HG03196 (cell line): ENCODE results near the gene IFRD2.
"Not testable (repeated sequence)": the region's sequence is repeated elsewhere in the genome, so short reads cannot be mapped to it uniquely, and the experiment has no call there.

ENCODE experiments used
- ATAC-seq: cut with Tn5 transposase; IDR thresholded peaks from one replicate; pipeline ENCODE4 v1.9.1; 2021; ENCODE audit not compliant: unreplicated experiment

Gene IFRD2

GRCh38 chr3:50324351-50325112 is 32.3 kb upstream of the IFRD2 start:
- ATAC-seq, result no peak

DNA sequence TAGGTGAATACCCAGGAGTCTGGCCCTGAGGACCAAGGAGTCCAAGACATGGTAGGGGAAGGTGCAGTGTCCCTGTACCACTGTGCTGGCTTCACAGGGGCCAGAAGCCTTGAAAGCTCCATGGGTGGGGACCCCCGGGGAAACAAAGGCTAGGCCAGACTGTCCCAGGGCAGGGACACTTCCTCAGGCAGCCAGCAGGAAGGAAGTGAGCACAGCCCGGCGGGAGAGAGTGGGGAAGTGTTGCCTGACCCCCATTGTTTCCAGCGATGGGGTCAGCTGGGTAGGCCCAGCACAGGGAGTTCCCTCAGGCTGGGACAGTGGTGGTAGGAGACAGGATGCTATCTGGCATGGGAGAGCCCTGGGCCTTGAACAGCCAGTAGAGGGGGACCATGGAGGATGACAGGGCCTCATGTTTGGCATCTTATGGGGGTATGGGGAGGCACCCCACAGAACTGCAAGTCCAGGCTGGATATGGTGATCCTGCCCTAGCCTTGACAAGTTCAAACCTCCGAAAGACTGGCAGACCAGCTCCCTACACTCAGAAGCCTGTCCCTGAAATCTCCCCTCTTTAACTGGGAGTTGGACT is 31.5 kb upstream of the IFRD2 start:
- no peak for ATAC-seq

DNA sequence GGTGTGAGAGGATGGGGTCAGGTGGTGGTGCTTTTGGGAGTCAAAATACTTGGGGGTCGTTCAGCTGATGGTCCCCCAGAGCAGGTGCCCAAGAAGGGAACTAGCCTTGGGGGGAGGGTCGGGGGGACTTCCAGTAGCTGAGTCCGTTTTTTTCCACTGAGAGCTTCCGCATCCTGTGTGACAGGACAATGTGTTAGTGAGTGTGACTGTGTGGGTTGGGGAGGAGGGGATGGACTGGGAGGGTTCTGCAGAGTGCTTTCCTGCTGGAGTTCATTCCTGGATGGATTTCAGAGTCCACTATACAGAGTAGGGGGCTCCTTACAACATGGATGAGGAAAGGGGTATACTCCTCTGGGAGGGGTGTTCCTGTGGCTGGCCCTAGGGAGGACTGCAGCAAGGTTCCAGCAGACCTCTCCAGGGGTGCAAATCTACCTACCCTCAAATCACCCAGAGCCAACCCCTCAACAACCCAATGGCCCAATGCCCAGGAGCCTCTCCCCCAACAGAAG is 30.9 kb upstream of the IFRD2 start:
- ATAC-seq, result no peak

DNA sequence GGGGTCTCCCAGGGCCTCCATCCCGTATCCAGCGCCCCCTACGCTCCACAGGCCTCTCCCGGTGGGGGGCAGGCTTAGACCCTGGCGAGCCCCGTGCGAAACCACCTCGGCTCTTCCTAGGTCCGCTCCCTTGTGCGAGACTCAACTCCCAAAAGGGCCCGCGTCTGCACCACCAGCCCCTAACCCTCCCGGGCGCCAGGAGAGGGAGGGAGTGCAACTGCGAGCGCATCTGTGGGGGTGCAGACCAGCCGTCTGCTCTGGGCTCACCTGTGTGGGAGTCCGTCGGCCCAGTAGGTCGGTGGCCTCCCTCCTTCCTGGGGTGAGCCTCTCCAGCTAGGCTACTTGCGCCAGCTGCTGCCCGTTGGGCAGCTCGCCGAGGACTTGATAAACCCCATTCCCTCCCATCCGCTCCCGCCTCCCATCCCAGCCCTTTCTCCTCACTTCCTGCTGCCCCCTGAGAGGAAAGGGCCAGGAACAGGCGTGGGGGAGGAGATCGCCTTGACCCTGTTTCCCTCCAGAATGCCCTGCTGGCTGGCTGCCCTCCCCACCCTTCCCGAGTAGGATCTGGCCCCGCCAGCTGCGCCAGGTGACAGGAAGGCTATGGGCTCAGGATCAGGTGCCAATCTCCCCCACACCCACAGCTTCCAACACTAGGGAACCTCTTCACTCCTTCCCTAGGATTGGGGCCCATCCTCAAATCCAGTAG is 30.3 kb upstream of the IFRD2 start, which contains the start of gene HYAL2:
Gene HYAL2, minus strand, starts transcription at position 360 of the 706 bp plus-strand sequence. CDS start 2,256 bp downstream, outside the sequence.
- ATAC-seq, result no peak

DNA sequence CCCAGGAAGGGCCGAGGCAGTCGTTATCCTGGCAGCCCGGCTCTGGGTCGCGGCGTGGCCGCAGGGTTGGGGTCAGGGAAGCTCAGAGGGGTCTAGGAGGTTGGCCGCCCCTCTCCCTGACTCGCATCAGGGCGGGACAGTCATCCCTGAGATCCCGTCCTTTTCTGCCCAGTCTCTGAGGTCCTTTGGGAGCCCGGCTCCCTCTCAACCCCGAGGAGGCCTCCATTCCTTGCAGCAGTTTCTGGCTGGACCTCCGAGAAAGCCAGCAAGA is 29.8 kb upstream of the IFRD2 start:
- no peak for ATAC-seq

DNA sequence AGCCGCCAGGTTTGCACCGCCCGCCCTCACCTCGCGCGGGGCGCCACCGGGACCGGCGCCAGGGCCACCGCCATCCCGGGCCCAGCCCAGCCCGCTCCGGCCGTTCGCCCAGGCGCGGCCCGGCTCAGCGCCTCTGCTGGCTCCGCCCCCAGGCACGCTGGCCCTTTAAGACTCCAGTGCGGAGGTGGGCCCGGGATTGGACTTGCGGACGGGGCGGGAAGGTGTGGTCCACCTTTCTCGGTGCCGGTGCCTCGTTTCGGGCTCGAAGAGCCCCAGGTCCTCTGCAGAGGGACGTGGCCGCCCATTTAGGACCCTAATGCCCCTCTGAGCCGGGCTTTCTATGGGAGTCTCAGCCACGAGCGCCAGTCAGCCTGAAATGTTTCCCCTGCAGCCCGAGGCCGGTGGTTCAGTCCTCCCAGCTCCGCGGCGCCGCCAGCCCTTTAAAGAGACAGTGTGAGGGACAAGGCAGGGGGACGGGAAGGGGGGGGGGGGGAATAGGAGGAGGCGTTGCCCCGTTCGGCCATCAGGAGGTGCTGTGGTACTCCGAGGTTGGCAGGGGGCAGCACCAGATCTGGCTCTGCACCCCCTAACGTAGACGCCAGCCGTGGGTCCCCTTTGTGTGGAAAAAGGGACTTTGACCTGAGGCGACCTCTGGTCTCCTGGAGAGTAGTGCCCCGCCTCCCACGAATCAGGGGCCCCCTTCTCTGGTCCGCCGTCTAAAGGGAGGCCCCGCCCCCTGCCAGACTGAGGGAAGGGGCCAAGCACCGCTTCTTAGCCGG is 29.3 kb upstream of the IFRD2 start:
- ATAC-seq, result peak; percentile 72

GRCh38 chr3:50320853-50321335 is 28.7 kb upstream of the IFRD2 start:
- peak; percentile 40 for ATAC-seq

- no peak for ATAC-seq
Measured at GRCh38 chr3:50319894-50320625, 27.8 kb upstream of the IFRD2 start.

- ATAC-seq, result no peak
Measured at GRCh38 chr3:50319181-50319893, 27.1 kb upstream of the IFRD2 start.

DNA sequence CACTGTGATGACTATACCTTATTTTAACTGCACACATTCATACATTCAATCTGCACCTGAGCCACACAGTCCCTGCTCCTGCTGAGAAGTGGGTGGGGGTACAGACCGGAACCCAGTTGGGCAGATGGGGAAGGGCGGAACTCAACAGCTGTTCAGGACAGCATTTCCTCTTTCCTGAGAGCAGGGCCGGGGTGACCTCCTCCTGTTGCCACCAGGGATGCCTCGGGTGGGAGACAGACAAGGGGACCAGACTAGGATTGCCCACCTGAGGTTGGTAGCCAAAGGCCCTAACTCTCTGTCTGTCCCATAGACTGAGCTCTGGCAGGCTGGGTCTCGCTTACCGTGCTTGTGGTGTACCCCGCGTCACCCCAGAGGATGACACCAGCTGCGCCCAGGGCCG is 26.4 kb upstream of the IFRD2 start:
- no peak for ATAC-seq

DNA sequence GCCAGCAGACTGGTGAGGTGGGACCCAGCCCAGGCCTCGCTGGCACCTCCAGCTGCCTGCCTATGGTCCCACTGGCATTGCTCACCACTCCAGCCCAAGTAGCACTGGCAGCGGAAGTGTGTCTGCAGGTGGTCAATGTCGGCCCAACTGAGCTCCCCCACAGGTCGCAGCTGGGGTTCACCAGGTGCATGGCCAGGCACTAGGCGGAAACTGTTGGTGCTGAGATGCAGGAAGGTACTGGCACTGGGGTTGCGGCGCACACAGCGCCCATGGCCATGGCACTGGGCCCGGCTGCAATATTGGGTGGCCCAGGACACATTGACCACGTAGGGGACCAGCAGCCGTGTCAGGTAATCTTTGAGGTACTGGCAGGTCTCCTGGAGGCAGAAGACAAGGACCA is 25.9 kb upstream of the IFRD2 start:
- no peak for ATAC-seq

DNA sequence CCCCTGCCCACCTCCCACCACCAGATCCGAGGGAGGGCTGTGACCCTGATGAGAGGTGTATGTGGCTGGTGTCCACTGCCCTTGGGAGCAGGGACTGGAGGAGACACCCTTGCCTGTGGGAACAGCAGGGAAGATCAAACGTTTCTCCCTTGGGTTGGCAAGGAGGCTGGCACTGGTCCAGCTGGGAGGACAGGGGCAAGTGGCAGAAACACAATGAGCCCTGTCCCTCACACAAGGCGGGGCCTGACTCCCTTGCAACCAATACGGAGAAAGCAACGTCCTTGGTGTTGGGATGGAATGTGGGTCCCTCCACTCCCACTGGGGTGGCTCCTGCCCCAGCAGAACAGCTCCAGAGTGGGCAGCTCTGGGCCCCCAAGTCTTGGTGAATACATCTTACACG is 25.1 kb upstream of the IFRD2 start:
- ATAC-seq, result no peak

DNA sequence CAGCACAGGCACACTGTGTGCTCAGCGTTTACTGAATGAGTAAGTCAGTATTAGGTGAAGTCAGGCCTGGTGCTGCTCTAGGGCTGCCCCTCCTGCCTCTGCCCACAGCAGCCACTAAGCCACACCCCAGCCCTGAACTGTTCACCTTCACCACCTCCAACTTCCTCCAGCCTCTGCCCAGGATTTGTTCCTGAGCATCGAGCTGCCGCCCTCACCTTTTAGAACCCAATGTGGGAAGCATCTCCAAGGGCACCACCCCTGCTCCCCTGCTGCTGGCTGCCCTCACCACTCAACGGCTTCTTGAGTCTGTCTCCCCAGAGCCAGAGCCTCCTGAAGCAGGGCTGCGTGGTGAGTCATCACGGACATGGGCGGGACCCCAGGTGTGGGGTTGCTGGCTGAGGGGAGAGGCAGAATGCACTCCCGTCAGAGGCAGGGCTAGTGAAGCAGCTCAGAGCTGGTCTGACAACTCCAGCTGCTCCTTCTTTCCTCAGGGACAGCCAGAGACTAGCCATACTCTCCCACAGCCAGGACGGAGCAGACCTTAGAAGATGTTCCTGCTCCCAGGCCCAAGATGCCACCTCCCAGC is 24.5 kb upstream of the IFRD2 start:
- no peak for ATAC-seq

DNA sequence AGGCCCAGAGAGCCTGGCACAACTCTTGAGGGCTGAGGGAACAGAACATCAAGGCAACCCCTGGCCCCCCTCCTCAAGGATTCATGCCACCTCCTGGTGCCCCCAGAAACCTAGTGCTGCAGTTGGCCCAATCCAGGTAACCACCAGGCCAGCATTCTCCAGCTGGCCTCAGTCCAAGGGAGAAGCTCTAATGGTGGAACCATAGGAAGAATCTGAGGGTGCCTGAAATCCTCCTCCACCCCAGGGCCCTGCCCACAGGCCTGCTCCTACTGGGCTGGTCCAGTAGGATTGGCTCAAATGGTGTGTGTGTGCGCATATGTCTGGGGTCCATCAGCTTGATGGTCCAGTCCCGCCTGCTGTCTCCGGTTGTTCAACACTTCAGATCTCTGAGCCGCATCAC is 22.6 kb upstream of the IFRD2 start:
- no peak for ATAC-seq

DNA sequence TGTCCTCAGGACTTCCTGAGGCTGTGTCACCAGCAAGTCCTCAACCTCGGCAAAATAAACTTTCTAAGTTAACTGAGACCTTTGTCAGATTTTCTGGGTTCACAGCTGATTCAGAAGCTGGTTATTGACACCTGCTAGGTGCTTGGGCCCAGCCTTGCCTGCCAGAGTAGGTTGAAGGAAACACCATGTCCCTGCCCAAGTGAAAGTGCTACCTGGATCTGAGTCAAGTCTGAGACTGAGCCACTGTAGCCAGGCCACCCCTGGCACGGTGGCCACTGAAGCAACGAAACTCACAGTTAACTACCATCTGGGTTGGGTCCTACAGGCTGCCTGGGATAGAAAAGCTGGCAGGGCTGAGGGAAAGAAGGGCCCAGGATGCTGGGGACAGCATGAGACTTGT is 22.1 kb upstream of the IFRD2 start:
- ATAC-seq, result no peak

GRCh38 chr3:50312041-50312440 is 19.8 kb upstream of the IFRD2 start:
- ATAC-seq, result not testable (repeated sequence)

DNA sequence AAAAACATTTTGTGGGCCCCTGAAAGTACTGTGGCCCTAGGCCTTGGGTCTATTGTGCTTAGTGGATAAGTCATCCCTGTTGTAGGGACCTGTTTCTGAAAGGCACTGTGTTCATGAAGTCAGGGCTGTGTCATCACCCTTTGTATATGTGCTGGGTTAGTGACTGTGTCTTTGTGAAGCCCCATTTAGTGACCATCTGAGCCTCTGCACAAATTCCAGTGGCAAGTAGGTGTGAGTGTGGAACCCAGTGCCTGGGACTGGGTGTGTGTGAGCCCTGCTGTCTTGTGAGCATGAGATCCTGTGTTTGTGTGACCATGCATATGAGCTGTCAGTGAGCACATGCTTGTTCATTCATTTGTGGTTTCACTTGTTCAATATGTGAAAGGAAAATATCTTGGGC is 12.4 kb upstream of the IFRD2 start:
- no peak for ATAC-seq

- ATAC-seq, result no peak
Measured at GRCh38 chr3:50303013-50303815, 11.0 kb upstream of the IFRD2 start, which contains the start of gene HYAL1. Gene HYAL1, minus strand, starts transcription at chr3:50303574. Its CDS starts 618 bp downstream, at chr3:50302956.
